GM20431 (cell line): ENCODE data around the gene SYNDIG1.

Source experiments
- in situ Hi-C: fragments of 300-500 bp; cut with MseI, MboI; formaldehyde crosslinking; loops from one replicate; pipeline ENCODE4 v1.15.0; 2020; ENCODE audit warnings: low sequenced_read_pairs; ENCODE audit not compliant: unreplicated experiment

SYNDIG1 gene

DNA sequence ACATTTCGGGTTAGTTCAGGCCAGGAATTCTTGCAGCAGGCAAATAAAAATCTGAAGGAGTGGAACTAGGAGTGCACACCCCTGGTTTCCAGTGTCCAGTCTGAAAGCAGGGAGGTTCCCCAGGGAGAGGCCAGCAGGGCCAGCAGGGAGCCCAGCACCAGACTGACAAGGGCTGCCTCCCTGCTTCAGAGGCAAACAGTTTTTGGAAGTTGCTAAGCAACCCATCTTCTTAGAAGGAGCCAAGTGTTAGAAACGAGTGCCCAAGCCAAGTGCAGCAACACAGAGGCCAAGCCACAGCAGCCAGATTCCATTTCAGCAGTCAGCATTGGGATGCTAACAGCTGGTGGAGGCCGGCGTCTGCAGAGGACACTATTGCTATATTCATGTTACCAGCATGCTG lies 179.1 kb downstream of the SYNDIG1 start:
- in situ Hi-C loops = no loop called here

DNA sequence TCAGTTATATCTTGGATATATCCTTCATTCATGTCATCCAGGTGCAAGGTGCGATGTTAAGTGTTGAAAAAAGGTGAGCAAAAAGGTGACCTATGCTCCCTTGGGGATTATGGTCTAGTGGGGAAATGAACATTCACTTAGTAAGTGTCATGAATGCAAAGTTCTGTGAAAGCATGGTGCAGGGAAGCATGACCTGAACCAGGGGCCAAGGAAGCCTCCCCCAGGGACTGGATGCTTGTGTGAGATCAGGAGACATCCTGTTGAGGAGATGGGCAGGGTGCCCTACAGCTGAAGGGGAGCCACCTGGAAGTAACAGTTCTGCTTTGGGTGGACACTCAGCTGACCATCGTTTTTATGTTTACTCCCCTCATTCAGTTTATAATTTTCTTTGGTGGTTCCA lies 179.5 kb downstream of the SYNDIG1 start:
- in situ Hi-C loops = no loop called here

DNA sequence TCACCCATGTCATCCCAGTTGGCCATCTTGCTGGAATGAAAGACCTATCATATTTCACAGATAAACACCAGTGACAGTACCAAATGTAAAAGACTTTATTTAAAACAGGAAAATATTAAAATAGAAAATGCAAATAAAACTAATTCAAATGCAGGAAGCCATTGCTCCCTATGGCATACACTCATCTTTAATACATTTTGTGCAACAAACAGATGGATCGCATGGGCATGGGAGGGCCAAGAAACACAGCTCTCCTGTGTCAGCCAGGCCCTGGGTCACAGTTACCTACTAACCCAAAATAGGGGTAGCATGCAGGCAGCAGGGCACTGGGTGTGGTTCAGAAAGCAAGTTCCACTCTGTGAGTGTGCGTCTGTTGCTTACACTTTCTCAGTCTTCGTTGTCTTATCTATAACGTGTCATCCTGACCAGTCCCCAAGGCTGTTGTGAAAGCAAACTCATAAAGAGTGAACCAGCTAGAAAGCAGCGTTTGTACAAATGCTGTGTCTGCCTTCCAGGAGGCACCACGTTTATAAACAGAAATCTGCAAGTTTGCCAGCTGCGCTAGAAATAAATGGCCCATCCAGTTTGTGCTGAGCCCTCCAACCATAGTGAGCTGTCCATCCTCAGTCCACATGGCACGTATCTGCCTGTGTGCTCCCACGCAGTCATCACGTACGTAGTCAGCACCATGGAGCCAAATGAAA lies 180.5 kb downstream of the SYNDIG1 start:
- in situ Hi-C loops = no loop called here

DNA sequence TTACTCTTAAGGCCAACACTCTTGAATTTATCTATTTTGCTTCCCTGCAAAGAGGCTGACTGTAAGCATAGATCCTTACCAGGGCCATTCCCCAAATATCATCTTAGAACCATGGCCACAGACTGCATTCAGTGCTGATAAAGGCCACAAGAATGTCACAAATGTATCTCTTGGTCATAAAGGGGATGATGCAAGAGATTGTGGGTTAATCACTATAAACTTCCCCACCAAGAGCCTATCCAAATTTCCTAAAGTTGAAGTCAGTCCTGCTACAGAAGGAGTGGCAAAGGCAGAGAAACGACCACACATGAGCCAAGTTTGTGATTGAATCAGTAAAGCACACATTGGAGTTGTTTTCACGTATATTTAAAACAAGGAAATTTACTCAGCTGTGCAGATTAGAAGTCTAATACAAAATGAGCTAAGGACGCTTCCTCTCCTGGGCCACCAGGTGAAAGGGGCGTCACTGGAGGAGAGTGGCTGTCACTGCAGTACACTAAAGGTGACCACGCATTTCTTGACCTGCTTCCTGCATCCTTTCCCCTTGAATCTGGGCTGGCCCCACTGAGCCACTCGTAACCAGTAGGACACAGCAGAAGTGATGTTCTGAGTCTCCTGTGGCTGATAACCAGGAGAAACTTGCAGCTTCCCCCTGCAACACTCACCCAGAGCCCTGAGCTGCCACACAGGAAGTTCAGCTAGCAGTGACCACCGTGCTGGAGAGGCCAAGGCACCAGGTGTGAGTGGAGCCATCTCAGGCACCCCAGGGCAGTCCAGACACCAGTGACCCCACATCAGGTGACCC lies 181.9 kb downstream of the SYNDIG1 start:
- in situ Hi-C loops = no loop called here

DNA sequence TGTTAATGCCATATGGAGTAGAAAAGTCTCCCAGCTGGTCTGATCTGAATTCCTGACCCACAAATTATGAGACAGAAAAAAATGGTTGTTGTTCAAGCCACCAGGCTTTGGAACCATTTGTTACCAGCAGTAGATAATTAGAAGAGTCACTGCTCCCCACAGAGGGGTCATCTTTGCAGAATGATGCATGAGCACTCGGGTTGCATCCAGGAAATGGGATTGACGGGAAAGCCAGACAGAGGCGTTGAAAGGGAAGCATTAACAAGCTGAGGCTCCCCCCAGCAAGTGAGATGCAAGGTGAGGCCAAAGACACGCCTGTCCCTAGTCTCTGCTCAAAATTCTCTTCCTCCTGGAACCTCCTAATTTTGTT lies 182.5 kb downstream of the SYNDIG1 start:
- in situ Hi-C loops = no loop called here

DNA sequence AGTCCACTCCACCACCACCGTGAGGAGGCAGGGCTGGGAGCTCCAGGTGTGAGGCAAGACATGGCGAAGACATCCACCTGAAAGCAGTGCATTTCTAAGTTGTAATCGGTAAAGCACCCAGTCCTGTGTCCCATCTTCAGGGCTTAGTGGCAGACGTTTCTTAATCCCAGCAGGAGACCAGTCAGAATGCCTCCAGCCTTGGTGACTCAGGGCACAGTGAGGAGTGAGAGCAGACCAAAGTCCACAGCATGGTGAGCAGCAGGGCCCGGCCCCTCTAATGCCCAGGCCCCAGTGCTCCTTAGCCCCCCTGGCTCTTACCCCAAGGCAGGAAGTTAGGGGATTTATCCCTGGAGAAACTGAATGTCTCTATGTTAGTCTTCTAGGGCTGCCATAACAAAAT lies 183.9 kb downstream of the SYNDIG1 start:
- in situ Hi-C loops = no loop called here

DNA sequence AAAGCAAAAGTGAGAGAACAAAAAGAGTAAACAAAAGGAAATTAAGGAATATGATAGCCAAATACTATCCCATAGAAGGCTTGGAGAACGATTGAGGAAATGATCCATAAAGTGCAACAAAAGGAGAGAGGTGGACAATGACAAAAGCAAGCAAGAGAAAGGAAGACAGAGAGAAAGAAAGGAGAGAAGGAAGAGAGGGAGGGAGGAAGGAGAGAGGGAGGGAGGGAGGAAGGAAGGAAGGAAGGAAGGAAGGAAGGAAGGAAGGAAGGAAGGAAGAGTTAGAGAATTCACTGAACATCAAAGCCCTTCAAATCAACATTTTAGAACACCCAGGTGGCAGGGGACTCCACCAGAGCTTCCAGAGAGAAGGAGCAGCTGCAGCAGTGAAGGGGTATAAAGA lies 185.0 kb downstream of the SYNDIG1 start:
- in situ Hi-C loops = no loop called here

DNA sequence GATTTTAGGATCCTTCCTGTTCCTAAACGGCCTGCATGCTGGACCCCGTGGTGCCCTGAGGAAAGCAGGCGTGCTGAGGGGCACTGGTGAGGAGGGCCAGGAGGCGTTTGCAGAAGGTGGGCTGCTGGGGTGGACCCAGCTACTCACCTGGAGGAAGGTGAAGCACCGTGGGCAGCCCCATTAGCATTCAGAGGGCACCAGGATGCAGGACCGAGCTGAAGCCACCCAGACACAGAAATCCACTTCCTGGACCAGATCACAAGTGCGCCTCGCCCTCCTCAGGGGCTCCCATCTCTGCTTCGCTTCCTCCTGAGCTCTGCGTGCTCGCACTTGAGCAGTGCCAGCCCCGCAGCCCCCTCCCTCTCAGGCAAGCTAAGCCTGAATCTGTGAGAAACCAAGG lies 187.0 kb downstream of the SYNDIG1 start:
- in situ Hi-C loops = no loop called here

DNA sequence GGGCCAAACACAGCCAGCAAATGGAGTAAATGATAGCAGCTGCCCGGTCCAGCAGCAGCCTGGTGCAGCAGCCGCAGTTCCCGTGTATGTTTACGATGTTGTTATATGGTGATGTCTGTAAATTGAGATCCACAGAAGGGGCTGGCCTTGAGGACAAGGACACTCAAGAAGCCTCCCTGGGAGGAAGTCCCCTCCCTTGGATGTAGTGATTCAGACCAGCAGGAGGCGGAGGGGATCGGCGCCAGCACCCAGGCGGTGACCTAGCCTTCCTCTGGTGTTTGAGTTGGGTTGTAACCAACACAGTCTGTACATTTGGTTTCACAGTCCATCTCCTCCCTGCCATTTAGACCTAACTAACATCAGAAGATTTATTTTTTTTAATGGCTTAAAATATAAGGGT lies 187.8 kb downstream of the SYNDIG1 start:
- in situ Hi-C loops = no loop called here

DNA sequence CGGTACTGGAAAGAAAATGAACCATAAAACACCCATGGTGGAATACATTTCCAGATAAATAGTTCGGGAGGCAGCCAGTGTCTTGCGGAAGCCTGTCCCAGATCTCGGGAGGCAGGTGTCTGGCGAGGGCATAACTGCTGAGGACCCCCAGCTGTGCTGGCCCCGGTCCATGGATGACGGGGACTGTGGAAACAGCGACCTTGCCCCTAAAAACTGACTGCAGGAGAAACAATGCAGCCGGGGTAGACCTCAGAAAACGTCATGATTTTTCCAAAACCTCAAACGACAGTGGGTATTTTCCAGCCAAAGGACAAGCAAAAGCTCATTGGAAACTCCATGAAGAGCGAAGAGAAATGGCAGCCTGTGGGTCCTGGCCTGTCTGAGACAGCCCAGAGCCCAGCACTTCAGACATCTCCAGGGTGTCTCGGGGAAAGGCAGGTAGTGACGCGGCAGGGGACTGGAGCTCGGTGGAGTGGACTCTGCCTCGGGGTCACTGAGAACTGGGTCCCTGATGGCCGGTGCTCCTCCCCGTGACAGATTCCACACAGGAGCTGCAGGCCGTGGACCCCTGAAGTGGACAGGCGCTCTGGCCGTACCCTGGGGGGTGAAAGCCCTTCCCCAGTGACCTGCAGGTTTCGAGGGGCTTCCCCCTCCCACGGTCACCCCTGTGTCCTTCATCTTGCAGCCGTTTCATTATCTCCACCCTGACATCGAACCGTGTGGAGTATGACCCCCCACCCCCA lies 188.6 kb downstream of the SYNDIG1 start:
- in situ Hi-C loops = no loop called here

DNA sequence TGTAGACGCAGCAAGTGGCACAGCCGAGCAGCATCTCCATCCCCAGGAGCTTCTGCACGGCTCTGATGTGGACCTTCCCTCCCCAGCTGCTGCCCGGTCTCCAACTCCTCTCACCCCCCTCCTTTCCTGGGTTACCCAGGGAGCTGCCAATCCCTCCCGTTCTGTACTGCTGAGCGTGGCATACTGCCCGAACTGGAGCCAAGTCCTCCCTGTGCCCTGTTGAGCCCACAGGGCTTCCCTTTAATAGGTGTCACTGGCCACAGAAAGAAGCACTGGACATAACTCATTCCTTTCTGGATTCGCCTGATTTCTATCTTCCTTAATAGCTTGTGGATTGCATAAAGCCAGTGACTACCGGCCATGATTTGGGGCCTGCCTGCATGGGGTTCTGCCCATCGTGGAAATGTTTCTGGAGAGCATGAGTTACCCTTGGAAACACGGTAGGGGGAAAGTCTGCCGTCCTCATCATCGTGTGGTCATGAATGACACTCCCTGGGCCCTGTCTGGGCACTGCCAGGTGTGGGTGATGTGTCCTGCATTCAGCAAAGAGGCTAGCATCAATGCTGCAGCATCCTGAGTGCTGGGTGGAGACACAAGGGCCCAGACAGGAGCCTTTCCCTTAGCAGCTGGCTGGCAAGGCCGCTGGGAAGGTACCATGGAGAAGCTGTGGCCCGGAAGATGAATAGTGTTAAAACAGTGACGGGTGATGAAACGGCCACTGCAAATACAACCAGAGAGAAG lies 189.7 kb downstream of the SYNDIG1 start:
- in situ Hi-C loops = no loop called here

DNA sequence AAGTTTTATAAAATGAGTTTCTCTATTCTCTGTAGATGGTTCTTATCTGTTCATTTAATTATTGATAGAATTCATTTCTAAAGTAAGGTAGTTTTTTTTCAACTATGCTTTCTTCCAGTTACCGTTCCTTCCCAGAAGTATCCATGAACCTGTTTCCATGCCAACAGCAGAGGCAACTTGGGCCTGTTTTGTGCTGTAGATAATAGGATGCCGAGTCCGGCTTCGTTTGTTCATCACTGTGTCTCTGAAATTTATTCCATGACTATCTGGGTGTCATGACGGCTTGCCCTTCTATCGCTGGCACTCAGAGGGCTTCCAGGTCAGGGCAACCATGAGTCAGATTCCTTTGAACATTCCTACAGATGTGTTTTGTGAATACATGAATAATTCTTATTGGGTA lies 190.4 kb downstream of the SYNDIG1 start:
- in situ Hi-C loops = no loop called here

DNA sequence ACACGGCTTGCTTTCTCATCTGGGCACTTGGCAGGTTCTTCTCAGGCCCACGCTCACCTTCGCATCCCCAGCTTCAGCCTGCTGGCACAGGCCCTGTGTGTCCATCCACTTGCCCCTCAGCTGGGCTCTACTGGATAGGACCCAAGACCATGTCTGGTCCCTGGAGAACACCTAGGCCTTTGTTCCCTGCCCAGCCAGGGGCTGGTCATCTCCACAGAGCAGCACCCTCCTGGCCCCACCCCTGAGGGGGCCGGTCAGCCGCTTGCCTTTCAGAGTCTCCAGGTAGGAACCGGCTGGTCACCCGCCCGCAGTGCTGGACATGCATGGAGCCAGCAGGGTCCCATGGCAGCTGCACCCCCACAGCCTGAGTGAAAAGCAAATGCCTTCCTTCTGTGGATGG lies 191.2 kb downstream of the SYNDIG1 start:
- in situ Hi-C loops = no loop called here

DNA sequence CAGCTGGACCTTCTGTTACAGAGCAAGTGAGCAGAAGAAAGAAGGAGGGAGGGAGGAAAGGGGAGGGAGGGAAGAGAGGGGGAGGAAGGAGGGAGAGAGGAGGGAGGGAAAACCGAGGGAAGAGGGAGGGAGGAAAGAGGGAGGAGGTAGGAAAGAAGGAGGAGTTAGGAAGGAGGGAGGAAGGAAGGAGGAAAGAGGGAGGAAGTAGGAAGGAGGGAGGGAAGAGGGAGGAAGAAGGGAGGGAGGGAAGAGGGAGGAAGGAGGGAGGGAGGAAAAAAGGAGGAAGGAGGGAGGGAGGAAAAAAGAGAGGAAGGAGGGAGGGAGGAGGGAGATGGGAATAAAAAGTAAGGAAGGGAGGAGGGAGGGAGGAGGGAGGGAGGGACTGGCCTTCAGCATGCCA lies 191.8 kb downstream of the SYNDIG1 start:
- in situ Hi-C loops = no loop called here

DNA sequence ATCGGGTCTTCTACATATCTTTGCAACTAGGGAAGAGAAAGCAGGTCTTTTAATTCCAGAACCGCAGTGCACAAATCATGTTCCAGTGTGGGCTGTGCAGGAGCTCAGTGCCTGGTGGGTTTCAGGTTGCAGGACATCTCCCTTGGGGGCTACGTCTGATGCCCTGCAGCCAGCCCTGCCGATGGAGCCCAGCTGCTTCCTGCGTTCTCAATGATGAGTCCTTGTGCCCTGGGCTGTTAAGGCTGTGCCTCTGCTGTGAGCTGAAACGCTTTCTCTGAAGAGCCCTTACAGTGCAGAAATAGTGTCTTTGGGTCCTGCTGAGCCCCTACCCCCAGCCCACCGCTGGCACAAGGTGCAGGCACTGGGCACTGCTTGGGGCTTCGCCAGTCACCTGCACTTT lies 192.9 kb downstream of the SYNDIG1 start:
- in situ Hi-C loops = no loop called here

DNA sequence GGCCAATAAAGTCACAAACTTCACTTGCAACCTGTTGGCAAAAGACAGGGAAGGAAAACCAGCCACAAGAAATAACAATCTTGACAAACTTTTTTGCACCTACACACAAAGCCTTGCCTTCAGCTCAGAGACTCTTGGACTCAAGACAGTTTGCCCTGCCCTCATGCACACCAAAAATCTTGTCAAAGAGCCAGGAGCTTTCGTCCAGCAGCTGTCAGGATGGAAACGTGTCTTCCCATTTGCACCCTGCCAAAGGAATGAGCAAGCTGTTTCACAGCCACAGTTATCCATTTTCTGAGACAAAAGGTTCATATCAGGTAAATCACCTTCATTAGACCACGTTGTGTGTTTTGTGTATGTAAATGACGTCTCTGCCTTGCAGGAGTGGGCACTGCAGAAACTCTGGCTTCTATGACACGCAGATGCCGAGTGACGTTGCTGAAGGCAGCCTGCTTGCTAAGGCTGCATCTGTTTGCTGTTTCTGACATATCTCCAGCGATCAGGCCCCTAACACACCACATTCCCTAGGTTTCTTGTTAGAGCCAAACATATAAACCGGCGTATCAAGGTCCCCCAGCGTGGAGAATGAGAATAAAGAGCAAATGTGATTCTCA lies 193.4 kb downstream of the SYNDIG1 start:
- in situ Hi-C loops = no loop called here

DNA sequence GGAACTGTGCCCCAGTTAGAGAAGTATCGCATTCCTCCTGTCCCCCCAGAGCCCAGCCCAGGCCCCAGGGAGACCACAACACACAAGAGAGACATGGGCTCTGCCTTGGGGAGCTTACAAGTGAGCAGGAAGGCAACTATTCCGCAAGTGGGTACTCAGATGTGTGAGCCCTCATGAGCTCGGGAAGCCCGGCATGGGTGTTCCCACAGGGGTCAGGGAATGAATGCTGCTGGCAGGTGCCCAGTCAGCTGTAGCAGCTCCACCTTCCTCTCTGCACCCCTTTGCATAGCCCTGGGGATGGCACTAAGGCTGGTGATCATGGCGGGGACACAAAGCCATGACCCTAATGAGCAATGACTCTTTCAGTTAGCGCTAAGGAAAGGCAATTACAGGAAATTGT lies 194.1 kb downstream of the SYNDIG1 start:
- in situ Hi-C loops = no loop called here

DNA sequence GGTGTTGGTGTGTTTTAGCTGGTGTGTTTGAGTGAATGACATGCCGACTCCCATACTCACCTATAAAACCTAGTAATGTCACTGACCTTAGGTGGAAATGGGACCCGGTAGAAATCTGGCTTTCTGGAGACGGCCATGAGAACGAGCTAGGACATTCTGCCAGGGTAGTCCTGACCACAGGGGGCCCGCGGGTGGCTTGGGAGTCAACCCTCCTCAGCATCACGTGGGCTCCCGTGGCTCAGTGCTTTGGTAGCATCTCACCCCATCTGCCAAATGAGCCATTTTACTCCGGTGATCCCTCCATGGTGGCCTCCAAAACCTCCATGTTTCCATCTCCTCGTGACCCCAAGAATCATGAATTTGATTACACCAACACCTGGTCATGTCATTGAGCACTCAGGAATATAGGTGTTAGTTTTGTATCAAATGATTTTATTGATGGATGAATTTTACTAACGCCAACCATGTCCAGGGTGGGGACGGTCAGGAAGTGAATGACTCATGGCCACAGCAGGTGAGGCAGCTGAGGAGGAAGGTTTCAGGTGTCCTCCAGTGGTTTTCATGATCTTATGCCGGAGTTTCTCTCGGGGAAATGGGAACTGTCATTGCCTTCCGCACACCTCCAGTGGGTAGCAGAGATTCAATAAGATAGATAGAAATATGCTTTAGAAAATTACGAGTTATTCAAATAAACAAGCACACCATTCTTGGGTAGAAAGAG lies 195.0 kb downstream of the SYNDIG1 start:
- in situ Hi-C loops = no loop called here

DNA sequence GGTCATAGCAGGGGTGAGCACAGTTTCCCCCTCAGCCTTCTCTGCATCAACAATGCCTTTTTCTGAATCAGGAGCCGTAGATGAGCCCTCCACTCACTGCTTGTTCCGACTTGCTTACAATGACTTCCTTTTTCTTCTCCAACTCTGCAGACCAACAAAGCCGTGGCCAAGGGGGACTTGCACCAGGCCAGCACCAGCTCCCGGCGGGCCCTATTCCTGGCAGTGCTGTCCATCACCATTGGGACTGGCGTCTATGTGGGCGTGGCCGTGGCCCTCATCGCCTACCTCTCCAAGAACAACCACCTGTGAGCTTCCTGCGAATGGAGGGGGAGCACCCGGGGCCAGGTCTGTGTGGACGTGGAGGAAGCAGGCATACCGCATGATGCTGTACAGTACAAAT lies 195.8 kb downstream of the SYNDIG1 start:
- in situ Hi-C loops = no loop called here
